Measurements from ENCODE around the gene GRM8.

DNA sequence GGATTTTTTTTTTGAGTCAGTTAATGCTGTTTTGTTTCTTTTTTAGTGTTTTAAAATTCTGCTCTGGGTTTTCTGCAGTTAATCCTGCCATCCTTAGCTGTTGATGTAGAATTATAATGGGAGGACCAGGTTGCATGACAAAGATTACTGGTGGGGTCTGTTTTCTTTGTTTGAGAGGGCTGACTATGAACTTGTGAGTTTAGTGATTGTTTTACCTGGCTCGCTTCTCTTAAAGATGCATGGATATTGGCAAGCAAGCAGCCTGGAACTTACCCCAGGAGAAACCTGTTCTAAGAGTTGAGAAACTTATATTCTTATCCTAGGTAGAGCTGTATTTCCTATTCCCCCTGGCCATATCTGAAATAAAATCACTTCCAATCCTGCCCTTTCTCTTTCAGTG lies 727.8 kb downstream of the GRM8 start:
- TF ChIP-seq, protein P1, sequence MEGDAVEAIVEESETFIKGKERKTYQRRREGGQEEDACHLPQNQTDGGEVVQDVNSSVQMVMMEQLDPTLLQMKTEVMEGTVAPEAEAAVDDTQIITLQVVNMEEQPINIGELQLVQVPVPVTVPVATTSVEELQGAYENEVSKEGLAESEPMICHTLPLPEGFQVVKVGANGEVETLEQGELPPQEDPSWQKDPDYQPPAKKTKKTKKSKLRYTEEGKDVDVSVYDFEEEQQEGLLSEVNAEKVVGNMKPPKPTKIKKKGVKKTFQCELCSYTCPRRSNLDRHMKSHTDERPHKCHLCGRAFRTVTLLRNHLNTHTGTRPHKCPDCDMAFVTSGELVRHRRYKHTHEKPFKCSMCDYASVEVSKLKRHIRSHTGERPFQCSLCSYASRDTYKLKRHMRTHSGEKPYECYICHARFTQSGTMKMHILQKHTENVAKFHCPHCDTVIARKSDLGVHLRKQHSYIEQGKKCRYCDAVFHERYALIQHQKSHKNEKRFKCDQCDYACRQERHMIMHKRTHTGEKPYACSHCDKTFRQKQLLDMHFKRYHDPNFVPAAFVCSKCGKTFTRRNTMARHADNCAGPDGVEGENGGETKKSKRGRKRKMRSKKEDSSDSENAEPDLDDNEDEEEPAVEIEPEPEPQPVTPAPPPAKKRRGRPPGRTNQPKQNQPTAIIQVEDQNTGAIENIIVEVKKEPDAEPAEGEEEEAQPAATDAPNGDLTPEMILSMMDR (IDR thresholded peaks at IDR 0.05), result no peak
- TF ChIP-seq, protein P2, sequence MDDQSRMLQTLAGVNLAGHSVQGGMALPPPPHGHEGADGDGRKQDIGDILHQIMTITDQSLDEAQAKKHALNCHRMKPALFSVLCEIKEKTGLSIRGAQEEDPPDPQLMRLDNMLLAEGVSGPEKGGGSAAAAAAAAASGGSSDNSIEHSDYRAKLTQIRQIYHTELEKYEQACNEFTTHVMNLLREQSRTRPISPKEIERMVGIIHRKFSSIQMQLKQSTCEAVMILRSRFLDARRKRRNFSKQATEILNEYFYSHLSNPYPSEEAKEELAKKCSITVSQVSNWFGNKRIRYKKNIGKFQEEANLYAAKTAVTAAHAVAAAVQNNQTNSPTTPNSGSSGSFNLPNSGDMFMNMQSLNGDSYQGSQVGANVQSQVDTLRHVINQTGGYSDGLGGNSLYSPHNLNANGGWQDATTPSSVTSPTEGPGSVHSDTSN (IDR thresholded peaks at IDR 0.05), result no peak
- TF ChIP-seq SMC3 (IDR thresholded peaks at IDR 0.05) (no peak), POLR2A (IDR thresholded peaks at IDR 0.05; ENCODE audit: low read length) (no peak), HOXA7 (CRISPR knock-in tag; IDR thresholded peaks at IDR 0.05) (no peak), MAZ (IDR thresholded peaks at IDR 0.05; ENCODE audit: borderline replicate concordance, low read depth, low read length) (no peak), RAD21 (conservative IDR thresholded peaks at IDR 0.05 in 1 of 2, IDR thresholded peaks at IDR 0.05 in 1 of 2) (no peak), BCL3 (IDR thresholded peaks at IDR 0.05) (no peak), PHF8 (IDR thresholded peaks at IDR 0.05; ENCODE audit: borderline replicate concordance, low read depth) (no peak), CBX8 (IDR thresholded peaks at IDR 0.05) (no peak), BHLHE40 (IDR thresholded peaks at IDR 0.05; ENCODE audit: low read depth, low read length) (no peak), HEYL (CRISPR knock-in tag; IDR thresholded peaks at IDR 0.05) (no peak), TP53 (CRISPR knock-in tag; IDR thresholded peaks at IDR 0.05) (no peak), MYC (IDR thresholded peaks at IDR 0.05; ENCODE audit: borderline replicate concordance, low read length) (no peak)
